ENCODE data around the gene FAM184B. TPM values are rescaled to one million over a fixed set of nuclear protein-coding genes. Genes with fewer than 3 reads are reported as not detected.

Gene FAM184B
- polyA plus RNA-seq, 1 donor from 2014 or later, result 0.10 TPM

- Histone ChIP-seq H3F3A (ENCODE audit: insufficient read depth, low read length, poor library complexity, severe bottlenecking) (no peaks in the 10 kb centered on the region), H3K9me3 (ENCODE audit: low read length) (no peaks in the 10 kb centered on the region), H2AFZ (ENCODE audit: low read depth, low read length) (no peak overlapping the region), H3K4me3 (ENCODE audit: low read length) (no peak overlapping the region), H3K27me3 (ENCODE audit: insufficient read depth, low read depth, low read length) (no peaks in the 10 kb centered on the region), H3K9ac (ENCODE audit: low read length) (no peak overlapping the region), H3K4me2 (ENCODE audit: low read length) (no peak overlapping the region), H3K79me2 (replicated peaks; ENCODE audit: insufficient read depth, low read length) (no peaks in the 10 kb centered on the region), H3K27ac (ENCODE audit: low read length) (no peak overlapping the region), H3K9me2 (ENCODE audit: insufficient read depth, low read length) (no peaks in the 10 kb centered on the region), H4K20me1 (ENCODE audit: insufficient read depth) (no peaks in the 10 kb centered on the region), H3K36me3 (ENCODE audit: insufficient read depth, low read length) (no peaks in the 10 kb centered on the region)
- TF ChIP-seq TAF1 (IDR thresholded peaks at IDR 0.05; ENCODE audit: low read depth), result no peak
- TF ChIP-seq REST (IDR thresholded peaks at IDR 0.05; ENCODE audit: borderline replicate concordance), result no peak
- TF ChIP-seq SMC3 (conservative IDR thresholded peaks at IDR 0.05; ENCODE audit: poor library complexity), result no peak
Measured at GRCh38 chr4:17721496-17722355, 59.7 kb downstream of the FAM184B start.

DNA sequence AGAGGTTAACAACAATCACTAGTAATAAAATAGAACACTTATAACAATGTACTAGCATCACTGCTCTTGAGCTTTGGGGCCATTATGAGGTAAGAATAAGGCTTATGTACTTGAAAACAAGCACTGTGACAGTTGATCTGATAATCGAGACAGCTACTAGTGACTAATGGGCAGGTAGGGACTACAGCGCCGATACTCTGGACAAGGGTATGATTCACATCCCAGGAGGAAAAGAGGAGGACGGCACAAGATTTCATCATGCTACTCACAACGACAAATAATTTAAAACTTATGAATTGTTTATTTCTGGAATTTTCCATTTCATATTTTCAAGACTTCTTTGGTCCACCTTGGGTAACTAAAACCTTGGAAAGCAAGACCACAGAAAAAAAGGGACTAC, 62.3 kb downstream of the FAM184B start:
- H3K9ac ChIP-seq (ENCODE audit: low read length), result no peak overlapping the region
- no peaks in the 10 kb centered on the region for H3K79me2 ChIP-seq (replicated peaks; ENCODE audit: insufficient read depth, low read length)
- H3K27ac ChIP-seq (ENCODE audit: low read length), result no peak overlapping the region
- no peaks in the 10 kb centered on the region for H3F3A ChIP-seq (ENCODE audit: insufficient read depth, low read length, poor library complexity, severe bottlenecking)
- H4K20me1 ChIP-seq (ENCODE audit: insufficient read depth), result no peaks in the 10 kb centered on the region
- H2AFZ ChIP-seq (ENCODE audit: low read depth, low read length), result no peak overlapping the region
- H3K36me3 ChIP-seq (ENCODE audit: insufficient read depth, low read length), result no peaks in the 10 kb centered on the region
- TF ChIP-seq RAD21 (conservative IDR thresholded peaks at IDR 0.05) (no peak), EP300 (conservative IDR thresholded peaks at IDR 0.05; ENCODE audit: poor library complexity, severe bottlenecking) (no peak), TAF1 (IDR thresholded peaks at IDR 0.05; ENCODE audit: low read depth) (no peak), EZH2 (IDR thresholded peaks at IDR 0.05; ENCODE audit: borderline replicate concordance, insufficient read depth, low read length, poor library complexity, severe bottlenecking) (no peak), SMC3 (conservative IDR thresholded peaks at IDR 0.05; ENCODE audit: poor library complexity) (no peak), POLR2AphosphoS5 (IDR thresholded peaks at IDR 0.05) (no peak), MXI1 (conservative IDR thresholded peaks at IDR 0.05; ENCODE audit: poor library complexity, severe bottlenecking) (no peak), REST (IDR thresholded peaks at IDR 0.05; ENCODE audit: borderline replicate concordance) (no peak)
- TF ChIP-seq, protein P1, sequence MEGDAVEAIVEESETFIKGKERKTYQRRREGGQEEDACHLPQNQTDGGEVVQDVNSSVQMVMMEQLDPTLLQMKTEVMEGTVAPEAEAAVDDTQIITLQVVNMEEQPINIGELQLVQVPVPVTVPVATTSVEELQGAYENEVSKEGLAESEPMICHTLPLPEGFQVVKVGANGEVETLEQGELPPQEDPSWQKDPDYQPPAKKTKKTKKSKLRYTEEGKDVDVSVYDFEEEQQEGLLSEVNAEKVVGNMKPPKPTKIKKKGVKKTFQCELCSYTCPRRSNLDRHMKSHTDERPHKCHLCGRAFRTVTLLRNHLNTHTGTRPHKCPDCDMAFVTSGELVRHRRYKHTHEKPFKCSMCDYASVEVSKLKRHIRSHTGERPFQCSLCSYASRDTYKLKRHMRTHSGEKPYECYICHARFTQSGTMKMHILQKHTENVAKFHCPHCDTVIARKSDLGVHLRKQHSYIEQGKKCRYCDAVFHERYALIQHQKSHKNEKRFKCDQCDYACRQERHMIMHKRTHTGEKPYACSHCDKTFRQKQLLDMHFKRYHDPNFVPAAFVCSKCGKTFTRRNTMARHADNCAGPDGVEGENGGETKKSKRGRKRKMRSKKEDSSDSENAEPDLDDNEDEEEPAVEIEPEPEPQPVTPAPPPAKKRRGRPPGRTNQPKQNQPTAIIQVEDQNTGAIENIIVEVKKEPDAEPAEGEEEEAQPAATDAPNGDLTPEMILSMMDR (IDR thresholded peaks at IDR 0.05; ENCODE audit: poor library complexity, severe bottlenecking), result no peak
- H3K4me3 ChIP-seq (ENCODE audit: low read length), result no peak overlapping the region
- no peaks in the 10 kb centered on the region for H3K9me2 ChIP-seq (ENCODE audit: insufficient read depth, low read length)
- no peaks in the 10 kb centered on the region for H3K9me3 ChIP-seq (ENCODE audit: low read length)
- no peak overlapping the region for H3K4me2 ChIP-seq (ENCODE audit: low read length)
- H3K27me3 ChIP-seq (ENCODE audit: insufficient read depth, low read depth, low read length), result no peaks in the 10 kb centered on the region

Measured in neural cell (in vitro differentiated cells).